Activated CD8-positive, alpha-beta memory T cell treated with anti-CD3 and anti-CD28 coated beads for 48 hours (primary cell): ENCODE measurements around the gene FNDC11.
"Not testable (repeated sequence)": the region's sequence is repeated elsewhere in the genome, so short reads cannot be mapped to it uniquely, and the experiment has no call there.

ENCODE experiments used
- DNase-seq, 3 experiments: peaks; one replicate each; pipeline ENCODE4 v3.0.0-alpha.2; 2020; ENCODE audit warnings: low read depth in 2 of 3, low spot score in 2 of 3

The FNDC11 gene

DNA sequence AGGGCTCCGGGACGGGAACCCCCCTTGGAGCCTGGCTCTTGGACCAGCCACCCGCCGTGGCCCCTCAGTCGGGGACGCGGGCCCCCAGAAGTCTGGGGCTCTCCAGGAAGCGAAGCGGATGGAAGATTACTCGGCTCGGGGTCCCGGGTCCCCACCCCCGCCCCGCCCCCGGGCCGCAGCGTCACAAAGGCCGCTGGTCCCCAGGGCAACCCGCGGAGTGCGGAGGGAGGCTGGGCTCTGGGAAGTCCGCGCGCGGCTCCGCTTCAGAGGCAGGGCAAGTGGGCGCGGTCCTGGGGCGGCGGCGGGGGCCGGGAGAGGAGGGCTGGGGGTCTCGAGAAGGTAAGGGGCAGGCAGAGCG lies at the start of gene FNDC11:
Gene FNDC11, plus strand, starts transcription at position 227 of the 358 bp plus-strand sequence. CDS start 1,505 bp downstream, outside the sequence.
- no peak for DNase-seq

GRCh38 chr20:63504642-63505041 lies 49.3 kb upstream of the FNDC11 start:
- no peak for DNase-seq

GRCh38 chr20:63505281-63505680 lies 48.7 kb upstream of the FNDC11 start:
- no peak for DNase-seq

GRCh38 chr20:63505723-63506122 lies 48.2 kb upstream of the FNDC11 start:
- no peak for DNase-seq

- no peak for DNase-seq
Measured at GRCh38 chr20:63507083-63507743, 46.7 kb upstream of the FNDC11 start.

DNA sequence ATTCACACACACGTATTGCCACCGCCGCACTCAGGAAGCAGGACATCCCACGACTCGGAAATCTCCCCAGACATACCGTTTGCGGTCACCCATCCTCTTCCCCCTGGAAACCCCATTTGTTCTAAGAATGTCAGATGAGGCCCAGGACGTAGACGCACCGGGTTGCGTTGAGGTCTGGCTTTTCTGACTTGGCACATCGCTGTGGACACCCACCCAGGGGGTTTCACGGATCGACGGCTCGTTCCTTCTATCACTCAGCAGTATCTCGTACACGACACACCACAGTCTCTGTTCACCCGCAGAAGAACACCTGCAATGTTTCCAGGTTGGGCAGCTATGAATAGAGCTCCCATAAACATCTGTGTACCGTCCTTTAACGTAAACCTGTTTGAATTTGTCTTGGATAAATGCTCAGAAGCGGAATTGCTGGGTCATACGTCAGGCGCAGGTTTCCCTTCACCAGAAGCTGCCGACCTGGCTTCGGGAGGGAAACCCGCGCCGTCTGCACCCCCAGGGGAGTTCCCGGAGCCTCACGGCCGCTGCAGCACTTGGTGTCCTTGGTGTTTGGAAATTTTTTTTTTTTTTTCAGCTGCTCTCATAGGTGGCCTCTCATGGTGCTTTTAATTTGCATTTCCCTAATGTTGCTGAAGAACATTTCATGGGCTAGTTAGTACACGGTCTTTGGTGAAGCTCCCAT lies 45.7 kb upstream of the FNDC11 start:
- DNase-seq = no peak

GRCh38 chr20:63509088-63509564 lies 44.8 kb upstream of the FNDC11 start:
- no peak for DNase-seq

GRCh38 chr20:63513207-63513606 lies 40.8 kb upstream of the FNDC11 start:
- no peak for DNase-seq

- DNase-seq = not testable (repeated sequence)
Measured at GRCh38 chr20:63514520-63514919, 39.4 kb upstream of the FNDC11 start.

GRCh38 chr20:63517376-63518309 lies 36.3 kb upstream of the FNDC11 start:
- no peak for DNase-seq

DNA sequence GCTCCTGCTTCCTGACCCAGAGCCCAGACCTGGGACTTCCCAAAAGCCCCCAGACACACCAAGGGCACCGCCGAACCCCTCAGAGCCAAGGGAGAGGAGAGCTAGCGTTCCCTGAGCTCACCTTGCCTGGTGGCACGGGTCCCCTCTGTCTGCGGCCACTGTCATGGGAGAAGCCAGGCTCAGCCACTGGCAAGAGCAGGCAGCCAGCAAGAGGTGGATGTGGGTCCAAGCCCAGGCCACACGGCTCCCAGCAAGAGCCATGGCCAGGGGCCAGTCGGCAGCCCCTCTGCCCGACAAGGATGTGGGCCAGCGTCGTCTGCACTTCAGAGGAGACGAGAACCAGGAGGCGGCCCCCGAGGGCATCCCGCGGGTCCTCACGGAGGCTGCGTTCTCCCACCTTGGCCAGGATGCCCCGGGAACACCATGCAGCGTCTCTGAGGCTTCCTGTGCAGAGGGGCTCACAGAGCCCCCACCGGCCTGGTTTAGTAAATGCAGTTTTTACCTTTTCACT lies 35.6 kb upstream of the FNDC11 start:
- DNase-seq = no peak

- DNase-seq = no peak
Measured at GRCh38 chr20:63518946-63519667, 34.9 kb upstream of the FNDC11 start.

DNA sequence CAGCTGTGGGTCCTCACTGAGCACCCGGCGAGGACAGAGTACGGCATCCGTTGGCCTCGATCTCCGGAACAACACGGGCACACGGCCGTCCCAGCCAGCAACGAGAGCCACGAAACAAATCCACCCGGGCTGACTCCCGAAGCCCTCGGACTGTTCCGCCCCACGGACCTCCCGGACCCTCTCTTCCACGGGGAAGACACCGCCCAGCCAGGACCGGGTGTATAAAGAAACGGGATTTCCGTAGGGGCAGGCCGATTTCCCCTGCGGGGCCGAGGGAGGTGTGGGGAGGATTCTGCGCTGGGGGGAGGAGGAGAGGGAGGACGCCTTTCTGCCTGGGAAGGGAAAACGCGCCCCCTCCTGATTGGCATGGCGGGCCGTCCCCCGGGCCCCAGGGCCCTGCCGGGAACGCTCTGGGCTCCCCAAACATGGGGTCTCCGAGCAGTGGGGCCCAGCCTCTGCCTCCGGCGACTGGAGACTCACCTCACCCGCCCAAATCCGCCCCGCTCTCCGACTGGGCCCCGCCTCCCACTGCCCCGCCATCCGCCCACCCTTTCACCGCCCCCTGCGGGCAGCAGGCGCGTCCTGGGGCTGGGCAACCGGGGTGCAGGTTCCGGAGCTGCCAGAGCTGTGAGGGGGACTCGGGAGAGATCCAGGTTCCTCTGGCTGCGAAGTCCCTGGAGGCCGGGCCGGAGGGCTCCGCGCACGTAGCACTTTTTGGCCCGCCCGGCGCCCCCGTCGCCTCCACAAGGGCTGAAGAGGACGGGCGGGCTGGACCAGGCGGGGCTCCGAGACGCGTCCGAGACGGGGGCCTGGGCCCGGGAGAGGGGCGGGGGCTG lies 34.1 kb upstream of the FNDC11 start:
- peak; percentile 41 to 57 (median 45) for DNase-seq

DNA sequence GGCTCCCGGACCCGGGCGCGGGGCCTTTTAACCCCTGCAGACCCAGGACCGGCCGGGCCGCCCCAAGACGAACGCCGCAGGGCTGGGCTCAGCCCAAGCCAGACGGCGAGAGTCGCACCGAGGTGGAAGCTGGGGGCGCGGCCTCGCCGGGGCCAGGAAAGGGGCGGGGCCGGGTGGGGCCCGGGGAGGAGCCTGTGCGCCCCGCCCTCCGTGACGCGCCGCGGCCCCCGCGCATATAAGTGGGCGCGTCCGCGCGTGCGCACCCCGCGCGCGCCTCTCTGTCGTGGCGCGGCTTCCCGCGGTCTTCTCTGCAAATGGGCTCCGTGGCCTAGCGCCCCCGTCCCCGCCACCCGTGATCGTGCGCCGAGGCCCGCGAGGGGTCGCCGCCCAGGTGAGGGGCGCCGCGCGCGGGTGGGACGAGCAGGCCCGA lies 33.4 kb upstream of the FNDC11 start, which contains the start of gene PPDPF:
Gene PPDPF, plus strand, starts transcription at position 262 of the 430 bp plus-strand sequence. CDS start 544 bp downstream, outside the sequence.
- DNase-seq = peak; percentile 69 to 80 (median 79)

GRCh38 chr20:63520934-63521601 lies 32.9 kb upstream of the FNDC11 start:
- peak; percentile 41 to 54 (median 44) for DNase-seq

- DNase-seq = no peak
Measured at GRCh38 chr20:63521602-63522001, 32.4 kb upstream of the FNDC11 start.

DNA sequence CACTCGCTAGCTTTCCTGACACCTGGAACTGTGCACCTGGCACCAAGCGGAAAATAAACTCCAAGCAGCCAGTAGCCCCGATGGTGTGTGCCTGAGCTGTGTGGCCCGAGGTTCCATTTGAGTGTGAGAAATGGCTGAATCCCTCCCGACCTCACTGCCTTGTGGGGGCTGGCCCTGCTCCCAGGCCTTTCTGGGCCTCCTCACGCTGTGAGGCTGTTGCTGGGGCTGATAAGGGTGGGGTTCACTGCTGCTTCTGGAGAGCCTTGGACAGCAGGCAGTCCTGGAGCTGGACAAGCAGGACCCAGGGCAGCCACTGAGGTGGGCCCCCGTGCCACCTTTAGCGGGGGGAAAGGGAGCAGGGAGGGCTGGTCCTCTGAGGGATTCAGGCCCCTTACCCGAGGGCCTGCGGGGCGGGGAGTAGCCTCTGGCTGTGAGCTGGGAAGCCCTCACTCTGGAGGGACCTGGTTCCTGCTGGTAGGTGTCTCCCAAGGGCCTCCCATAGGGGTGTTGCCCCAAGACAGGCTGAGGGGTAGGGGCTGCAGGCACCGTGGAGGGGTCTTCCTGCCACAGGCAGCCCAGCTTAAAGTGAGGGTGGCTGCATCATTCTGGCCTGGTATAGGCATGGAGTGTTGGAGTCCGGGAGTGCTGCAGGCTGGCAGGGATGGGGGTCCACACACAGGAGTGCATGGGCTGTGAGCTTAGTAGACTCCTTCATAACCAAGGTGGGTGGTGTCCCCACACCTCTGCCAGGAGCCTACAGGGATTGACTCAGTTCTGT lies 31.7 kb upstream of the FNDC11 start:
- DNase-seq = no peak

DNA sequence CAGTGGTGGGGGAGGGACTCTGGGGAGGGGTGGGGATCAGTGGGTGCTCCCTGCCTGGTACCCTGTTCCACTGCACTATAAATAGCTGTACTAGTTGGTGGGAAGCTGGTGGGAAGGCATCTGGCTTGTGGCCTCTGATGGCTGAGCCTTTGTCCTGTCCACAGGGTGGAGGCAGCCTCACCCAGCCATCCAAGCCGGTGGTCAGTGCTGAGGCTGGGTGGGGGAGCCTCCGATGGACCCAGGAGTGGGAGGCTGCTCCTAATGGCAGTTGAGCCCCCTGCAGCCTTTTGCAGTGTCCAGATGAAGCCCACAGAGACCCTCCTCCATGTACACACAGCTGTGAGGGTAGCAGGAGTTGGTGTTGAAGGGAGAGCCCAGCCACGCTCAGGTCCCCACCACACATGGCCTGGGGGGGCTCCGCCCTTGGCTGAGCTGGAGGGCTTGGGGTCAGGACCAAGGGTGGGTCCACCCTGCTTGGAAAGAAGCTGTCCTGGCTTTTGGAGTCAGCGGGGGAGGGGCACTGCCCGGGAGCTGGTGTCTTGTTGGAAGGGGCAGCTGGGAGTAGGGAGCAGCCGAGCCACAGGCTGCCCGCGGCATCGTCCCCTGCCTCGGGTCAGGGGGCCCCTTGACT lies 30.9 kb upstream of the FNDC11 start:
- no peak for DNase-seq
